ENCODE results near the gene TRIM27. TPM values are rescaled to one million over a fixed set of nuclear protein-coding genes. Genes with fewer than 3 reads are reported as not detected.

Gene TRIM27
- total RNA-seq, 1 experiment from 2014 or later = 79.8 TPM

DNA sequence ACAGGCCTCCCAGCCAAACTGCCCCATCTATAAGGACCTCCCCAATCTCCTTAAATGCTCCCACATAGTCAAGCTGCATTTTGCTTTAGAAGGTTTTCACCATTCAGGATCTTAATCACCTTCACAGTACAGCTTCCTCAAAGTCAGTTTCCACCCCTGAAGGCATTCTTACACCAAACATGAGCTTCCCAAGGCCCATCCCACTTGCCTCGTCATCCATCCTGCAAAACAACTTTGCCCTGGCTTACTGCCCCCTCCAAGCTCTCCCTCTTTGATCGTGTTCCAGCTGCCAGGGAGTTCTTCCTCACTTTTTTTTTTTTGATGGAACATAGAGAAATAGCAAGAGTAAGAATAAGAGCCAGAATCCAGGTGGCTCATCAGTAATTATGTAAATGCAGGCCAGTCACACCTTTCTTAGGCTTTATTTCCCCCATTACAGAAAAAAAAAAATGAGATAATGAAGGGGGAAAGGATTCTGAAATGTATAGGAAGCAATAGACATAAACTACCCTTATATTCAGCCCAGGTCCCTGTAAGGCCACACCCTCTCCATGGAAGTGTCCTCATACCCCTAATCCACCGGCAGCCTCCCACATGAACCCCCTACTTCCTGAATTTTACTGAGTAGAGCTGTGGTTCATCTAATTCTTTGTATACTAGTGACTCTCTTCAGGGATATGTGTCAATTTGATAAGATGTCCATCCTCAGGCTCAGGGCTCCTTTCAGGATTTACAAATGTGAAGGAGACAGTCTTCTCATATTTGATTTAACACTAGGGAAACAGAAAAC lies 12.7 kb downstream of the TRIM27 start (continued):
- TF ChIP-seq IRF2 (CRISPR knock-in tag; IDR thresholded peaks at IDR 0.05; ENCODE audit: borderline replicate concordance, low read depth) (no peak), JAZF1 (CRISPR knock-in tag; IDR thresholded peaks at IDR 0.05) (no peak), CREM (CRISPR knock-in tag; IDR thresholded peaks at IDR 0.05) (no peak), MXD4 (CRISPR knock-in tag; IDR thresholded peaks at IDR 0.05; ENCODE audit: borderline replicate concordance) (no peak)
- TF ChIP-seq, protein P1, sequence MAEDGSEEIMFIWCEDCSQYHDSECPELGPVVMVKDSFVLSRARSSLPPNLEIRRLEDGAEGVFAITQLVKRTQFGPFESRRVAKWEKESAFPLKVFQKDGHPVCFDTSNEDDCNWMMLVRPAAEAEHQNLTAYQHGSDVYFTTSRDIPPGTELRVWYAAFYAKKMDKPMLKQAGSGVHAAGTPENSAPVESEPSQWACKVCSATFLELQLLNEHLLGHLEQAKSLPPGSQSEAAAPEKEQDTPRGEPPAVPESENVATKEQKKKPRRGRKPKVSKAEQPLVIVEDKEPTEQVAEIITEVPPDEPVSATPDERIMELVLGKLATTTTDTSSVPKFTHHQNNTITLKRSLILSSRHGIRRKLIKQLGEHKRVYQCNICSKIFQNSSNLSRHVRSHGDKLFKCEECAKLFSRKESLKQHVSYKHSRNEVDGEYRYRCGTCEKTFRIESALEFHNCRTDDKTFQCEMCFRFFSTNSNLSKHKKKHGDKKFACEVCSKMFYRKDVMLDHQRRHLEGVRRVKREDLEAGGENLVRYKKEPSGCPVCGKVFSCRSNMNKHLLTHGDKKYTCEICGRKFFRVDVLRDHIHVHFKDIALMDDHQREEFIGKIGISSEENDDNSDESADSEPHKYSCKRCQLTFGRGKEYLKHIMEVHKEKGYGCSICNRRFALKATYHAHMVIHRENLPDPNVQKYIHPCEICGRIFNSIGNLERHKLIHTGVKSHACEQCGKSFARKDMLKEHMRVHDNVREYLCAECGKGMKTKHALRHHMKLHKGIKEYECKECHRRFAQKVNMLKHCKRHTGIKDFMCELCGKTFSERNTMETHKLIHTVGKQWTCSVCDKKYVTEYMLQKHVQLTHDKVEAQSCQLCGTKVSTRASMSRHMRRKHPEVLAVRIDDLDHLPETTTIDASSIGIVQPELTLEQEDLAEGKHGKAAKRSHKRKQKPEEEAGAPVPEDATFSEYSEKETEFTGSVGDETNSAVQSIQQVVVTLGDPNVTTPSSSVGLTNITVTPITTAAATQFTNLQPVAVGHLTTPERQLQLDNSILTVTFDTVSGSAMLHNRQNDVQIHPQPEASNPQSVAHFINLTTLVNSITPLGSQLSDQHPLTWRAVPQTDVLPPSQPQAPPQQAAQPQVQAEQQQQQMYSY (CRISPR knock-in tag; IDR thresholded peaks at IDR 0.05) = no peak

DNA sequence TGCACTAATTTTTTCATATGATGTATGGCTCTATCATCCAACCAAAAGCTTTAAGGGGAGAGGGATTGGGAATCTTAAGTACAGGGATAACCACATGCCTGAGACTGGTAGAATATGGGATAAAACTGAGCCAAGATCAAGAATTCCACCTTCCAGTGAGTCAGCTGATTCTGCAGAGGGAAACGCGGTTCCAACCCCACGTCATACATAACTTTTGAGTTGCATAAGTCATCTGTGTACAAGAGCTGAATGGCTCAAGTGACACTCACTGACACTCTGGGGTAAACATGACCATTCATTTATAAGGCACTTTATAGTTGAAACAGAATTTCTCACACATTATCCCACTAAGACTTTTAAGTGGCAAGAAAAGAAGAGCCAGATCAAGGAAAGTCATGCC lies 16.4 kb downstream of the TRIM27 start:
- ChIA-PET POLR2A (no interaction called here), CTCF (no interaction called here)
- Mint-ChIP-seq H3K27ac (no peak overlapping the region), H3K9me3 (no peaks in the 10 kb centered on the region), H3K4me3 (no peak overlapping the region), H3K4me1 (no peaks in the 10 kb centered on the region), H3K36me3 (peaks cover 85% of the 10 kb centered on the region), H3K27me3 (ENCODE audit: low read depth) (no peaks in the 10 kb centered on the region)
- no peak for DNase-seq (ENCODE audit: low spot score)
- TF ChIP-seq, protein P2, sequence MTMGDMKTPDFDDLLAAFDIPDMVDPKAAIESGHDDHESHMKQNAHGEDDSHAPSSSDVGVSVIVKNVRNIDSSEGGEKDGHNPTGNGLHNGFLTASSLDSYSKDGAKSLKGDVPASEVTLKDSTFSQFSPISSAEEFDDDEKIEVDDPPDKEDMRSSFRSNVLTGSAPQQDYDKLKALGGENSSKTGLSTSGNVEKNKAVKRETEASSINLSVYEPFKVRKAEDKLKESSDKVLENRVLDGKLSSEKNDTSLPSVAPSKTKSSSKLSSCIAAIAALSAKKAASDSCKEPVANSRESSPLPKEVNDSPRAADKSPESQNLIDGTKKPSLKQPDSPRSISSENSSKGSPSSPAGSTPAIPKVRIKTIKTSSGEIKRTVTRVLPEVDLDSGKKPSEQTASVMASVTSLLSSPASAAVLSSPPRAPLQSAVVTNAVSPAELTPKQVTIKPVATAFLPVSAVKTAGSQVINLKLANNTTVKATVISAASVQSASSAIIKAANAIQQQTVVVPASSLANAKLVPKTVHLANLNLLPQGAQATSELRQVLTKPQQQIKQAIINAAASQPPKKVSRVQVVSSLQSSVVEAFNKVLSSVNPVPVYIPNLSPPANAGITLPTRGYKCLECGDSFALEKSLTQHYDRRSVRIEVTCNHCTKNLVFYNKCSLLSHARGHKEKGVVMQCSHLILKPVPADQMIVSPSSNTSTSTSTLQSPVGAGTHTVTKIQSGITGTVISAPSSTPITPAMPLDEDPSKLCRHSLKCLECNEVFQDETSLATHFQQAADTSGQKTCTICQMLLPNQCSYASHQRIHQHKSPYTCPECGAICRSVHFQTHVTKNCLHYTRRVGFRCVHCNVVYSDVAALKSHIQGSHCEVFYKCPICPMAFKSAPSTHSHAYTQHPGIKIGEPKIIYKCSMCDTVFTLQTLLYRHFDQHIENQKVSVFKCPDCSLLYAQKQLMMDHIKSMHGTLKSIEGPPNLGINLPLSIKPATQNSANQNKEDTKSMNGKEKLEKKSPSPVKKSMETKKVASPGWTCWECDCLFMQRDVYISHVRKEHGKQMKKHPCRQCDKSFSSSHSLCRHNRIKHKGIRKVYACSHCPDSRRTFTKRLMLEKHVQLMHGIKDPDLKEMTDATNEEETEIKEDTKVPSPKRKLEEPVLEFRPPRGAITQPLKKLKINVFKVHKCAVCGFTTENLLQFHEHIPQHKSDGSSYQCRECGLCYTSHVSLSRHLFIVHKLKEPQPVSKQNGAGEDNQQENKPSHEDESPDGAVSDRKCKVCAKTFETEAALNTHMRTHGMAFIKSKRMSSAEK (CRISPR knock-in tag; IDR thresholded peaks at IDR 0.05; ENCODE audit: borderline replicate concordance) = no peak
- TF ChIP-seq KAT7 (CRISPR knock-in tag; IDR thresholded peaks at IDR 0.05; ENCODE audit: borderline replicate concordance) (no peak), TP53 (CRISPR knock-in tag; IDR thresholded peaks at IDR 0.05) (no peak), CBFB (CRISPR knock-in tag; IDR thresholded peaks at IDR 0.05; ENCODE audit: low read depth) (no peak), ZNF263 (CRISPR knock-in tag; IDR thresholded peaks at IDR 0.05; ENCODE audit: low read depth) (no peak), ELF4 (CRISPR knock-in tag; IDR thresholded peaks at IDR 0.05; ENCODE audit: low read depth) (no peak), NR2C2 (CRISPR knock-in tag; IDR thresholded peaks at IDR 0.05) (no peak), PRRX2 (CRISPR knock-in tag; IDR thresholded peaks at IDR 0.05) (no peak), TEAD4 (CRISPR knock-in tag; IDR thresholded peaks at IDR 0.05) (no peak)
- TF ChIP-seq, protein P3, sequence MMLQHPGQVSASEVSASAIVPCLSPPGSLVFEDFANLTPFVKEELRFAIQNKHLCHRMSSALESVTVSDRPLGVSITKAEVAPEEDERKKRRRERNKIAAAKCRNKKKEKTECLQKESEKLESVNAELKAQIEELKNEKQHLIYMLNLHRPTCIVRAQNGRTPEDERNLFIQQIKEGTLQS (CRISPR knock-in tag; conservative IDR thresholded peaks at IDR 0.05) = no peak
- TF ChIP-seq, protein P4, sequence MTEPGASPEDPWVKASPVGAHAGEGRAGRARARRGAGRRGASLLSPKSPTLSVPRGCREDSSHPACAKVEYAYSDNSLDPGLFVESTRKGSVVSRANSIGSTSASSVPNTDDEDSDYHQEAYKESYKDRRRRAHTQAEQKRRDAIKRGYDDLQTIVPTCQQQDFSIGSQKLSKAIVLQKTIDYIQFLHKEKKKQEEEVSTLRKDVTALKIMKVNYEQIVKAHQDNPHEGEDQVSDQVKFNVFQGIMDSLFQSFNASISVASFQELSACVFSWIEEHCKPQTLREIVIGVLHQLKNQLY (CRISPR knock-in tag; IDR thresholded peaks at IDR 0.05) = no peak
- TF ChIP-seq, protein P5, sequence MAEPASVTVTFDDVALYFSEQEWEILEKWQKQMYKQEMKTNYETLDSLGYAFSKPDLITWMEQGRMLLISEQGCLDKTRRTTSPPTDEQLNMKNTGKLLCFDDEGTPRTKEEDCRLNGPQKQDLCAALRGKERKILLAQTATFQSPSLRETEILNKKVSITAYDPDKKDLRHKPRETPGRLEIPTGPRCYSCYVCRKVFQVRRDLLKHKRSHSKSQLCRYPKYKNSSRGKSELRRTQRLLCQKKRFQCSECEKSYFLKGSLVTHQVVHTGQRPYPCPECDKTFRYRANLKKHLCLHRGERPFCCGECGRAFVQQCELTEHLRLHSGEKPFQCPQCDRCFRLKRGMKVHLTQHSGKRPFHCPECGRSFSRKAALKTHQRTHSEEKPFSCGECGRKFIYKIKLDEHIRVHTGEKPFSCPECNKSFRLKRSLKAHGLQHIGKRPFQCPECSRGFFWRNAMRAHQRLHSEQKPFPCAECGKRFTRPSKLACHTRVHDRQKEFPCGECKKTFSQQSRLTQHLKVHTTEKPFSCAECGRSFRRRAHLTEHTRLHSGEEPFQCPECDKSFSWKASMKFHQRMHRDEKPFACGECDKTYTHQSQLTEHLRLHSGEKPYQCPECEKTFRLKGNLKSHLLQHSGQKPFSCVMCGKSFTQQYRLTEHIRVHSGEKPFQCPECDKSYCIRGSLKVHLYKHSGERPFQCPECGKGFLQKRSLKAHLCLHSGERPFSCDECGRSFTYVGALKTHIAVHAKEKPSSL (CRISPR knock-in tag; conservative IDR thresholded peaks at IDR 0.05) = no peak
- TF ChIP-seq, protein P6, sequence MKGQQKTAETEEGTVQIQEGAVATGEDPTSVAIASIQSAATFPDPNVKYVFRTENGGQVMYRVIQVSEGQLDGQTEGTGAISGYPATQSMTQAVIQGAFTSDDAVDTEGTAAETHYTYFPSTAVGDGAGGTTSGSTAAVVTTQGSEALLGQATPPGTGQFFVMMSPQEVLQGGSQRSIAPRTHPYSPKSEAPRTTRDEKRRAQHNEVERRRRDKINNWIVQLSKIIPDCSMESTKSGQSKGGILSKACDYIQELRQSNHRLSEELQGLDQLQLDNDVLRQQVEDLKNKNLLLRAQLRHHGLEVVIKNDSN (CRISPR knock-in tag; IDR thresholded peaks at IDR 0.05) = no peak
- ATAC-seq = no peak
